GM21381 (cell line): ENCODE data around the gene SYNJ2.

Experiments used
- ATAC-seq: cut with Tn5 transposase; IDR thresholded peaks from one replicate; pipeline ENCODE4 v1.9.1; 2021; ENCODE audit warnings: mild to moderate bottlenecking, moderate library complexity; ENCODE audit not compliant: unreplicated experiment

Gene SYNJ2

GRCh38 chr6:158010591-158011477, 29.2 kb downstream of the SYNJ2 start:
- no peak for ATAC-seq

GRCh38 chr6:158011478-158011920, 29.8 kb downstream of the SYNJ2 start:
- ATAC-seq = no peak

GRCh38 chr6:158011980-158012566, 30.4 kb downstream of the SYNJ2 start:
- ATAC-seq = no peak

DNA sequence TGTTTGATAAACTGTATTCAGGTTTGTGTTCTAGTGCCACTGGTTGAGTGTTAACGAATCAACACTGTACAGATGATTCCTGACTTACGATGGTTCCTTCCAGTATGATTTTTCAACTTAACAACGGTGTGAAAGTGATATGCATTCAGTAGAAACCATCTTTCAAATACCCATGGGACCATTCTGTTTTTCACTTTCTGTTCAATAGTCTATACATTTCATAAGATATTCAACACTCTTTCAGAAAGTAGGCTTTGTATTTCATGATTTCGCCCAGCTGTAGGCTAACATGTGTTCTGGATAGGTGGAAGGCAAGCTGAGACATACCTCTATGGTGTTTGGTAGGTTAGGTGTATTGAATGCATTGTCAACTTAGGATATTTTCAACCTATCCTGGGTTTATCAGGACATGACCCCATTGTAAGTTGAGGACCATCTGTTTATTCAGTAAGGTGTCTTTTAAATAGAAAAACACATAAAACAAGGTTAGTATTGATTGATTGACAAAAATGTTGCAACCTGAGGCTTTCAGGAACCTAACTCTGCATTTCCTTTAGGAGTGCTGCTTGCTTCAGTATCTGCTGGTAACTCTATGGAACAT, 32.3 kb downstream of the SYNJ2 start:
- no peak for ATAC-seq

DNA sequence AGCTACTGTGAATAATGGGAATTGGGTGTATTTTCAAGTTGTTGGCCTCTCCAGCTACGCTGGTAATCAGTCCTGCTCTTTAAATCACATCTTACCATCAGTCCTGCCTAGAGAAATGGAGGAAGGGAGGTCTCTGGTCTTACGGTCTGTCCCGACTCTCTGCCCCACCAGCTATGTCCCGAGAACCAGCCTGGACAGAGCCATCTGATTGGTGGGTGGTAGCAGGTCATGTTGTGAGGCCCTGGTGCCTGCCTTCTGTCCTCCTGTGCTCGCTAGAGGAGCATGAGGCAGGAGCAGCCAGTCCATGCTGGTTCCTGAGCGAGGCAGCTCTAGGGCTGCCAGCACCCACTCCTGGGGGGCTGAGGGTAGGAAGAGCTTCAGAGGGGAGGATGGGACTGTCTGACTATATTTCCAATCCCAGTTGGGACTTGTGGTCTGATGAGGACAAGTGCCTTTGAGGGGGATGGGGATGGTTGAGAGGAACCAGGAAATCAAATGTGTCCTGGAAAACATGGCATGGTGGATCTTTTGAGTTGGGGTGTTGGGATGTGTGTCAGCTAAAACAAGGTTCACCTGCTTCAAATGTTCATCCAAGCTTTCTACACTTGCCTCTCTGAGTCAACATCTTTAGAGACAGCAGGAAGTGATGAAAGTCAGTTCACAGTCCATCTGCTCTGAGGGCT, 33.0 kb downstream of the SYNJ2 start:
- ATAC-seq = no peak

- ATAC-seq = no peak
These were observed 33.5 kb downstream of the SYNJ2 start for GRCh38 chr6:158015188-158015506.

DNA sequence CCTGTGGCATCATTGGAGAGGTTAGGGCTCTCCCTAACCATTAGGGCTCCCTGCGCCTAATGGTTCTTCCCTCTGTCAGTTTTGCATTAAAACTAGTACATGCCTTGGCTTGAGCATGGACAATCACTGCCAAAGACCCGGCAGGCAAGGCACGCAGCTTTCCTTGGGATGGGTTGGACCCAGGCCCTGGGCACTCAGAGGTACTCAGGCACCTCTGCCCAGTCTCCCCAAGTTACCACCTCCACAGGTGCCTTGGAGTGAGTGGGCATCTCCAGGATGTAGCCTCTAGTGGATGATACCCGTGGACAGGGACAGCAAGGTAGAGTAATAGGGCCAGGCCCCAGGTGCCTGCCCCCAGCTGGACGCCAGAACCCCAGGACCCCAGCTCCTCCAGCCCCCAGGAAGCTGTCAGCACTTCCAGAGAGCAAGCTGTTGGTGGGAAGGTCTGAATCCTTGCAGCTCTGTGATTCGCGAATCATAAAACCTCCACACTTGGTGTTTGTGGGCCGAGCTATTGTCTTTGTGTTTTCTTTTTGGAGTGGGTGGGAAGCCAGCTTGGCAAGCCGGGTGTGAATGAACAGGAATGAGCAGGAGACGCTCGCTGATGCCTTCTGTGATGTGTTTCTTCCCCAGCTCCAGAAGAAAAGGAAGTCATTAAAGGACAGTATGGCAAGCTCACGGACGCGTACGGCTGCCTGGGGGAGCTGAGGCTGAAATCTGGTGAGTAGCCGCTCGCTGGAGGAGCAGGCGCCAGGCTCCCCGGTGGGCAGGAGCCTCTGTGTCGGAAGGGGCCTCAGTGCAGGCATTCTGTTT, 35.1 kb downstream of the SYNJ2 start:
- no peak for ATAC-seq

- ATAC-seq = no peak
These were observed 36.0 kb downstream of the SYNJ2 start for GRCh38 chr6:158017621-158018040.

- no peak for ATAC-seq
These were observed 36.5 kb downstream of the SYNJ2 start for GRCh38 chr6:158018041-158018771.

GRCh38 chr6:158018851-158019361, 37.2 kb downstream of the SYNJ2 start:
- no peak for ATAC-seq

DNA sequence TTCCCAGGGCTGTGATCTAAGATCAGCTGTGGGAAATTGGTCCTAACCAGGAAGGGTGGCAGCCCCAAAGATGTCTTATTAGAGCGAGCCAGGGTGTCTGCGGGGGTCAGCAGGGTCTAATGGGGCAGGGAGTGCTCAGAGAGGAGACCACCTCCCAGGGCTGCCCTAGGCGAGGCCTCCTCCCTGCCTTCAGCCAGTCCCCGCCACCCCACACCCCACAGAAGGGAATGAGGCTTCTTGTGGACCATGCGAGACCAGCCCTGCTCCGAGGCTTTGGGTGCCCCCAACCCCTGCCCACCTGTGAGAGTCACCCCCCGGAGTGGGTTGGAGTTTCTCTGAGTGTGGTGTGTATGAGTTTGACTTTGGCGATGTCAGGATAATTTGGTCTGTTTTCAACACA, 37.8 kb downstream of the SYNJ2 start:
- no peak for ATAC-seq

GRCh38 chr6:158020272-158020711, 38.6 kb downstream of the SYNJ2 start:
- ATAC-seq = no peak

DNA sequence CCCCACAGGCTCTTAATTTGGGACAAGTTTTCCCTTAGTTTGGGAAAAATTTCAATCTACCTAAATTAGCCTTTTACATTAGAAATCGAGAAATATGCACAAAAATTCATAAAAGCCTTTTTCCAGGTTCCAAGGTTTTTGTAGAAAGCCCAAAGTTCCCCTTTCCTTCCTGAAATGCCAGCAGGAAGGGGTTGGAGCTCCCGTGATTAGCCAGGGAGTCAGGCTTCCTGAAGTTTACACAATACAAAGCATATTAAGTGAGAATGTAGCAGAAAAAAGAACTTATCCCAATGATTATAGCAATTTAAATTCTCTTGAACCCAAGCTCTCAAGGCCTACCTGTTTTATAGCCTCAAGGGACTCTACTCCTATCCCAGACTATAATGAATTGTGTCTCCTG, 39.1 kb downstream of the SYNJ2 start:
- no peak for ATAC-seq

GRCh38 chr6:158021376-158021775, 39.7 kb downstream of the SYNJ2 start:
- no peak for ATAC-seq

DNA sequence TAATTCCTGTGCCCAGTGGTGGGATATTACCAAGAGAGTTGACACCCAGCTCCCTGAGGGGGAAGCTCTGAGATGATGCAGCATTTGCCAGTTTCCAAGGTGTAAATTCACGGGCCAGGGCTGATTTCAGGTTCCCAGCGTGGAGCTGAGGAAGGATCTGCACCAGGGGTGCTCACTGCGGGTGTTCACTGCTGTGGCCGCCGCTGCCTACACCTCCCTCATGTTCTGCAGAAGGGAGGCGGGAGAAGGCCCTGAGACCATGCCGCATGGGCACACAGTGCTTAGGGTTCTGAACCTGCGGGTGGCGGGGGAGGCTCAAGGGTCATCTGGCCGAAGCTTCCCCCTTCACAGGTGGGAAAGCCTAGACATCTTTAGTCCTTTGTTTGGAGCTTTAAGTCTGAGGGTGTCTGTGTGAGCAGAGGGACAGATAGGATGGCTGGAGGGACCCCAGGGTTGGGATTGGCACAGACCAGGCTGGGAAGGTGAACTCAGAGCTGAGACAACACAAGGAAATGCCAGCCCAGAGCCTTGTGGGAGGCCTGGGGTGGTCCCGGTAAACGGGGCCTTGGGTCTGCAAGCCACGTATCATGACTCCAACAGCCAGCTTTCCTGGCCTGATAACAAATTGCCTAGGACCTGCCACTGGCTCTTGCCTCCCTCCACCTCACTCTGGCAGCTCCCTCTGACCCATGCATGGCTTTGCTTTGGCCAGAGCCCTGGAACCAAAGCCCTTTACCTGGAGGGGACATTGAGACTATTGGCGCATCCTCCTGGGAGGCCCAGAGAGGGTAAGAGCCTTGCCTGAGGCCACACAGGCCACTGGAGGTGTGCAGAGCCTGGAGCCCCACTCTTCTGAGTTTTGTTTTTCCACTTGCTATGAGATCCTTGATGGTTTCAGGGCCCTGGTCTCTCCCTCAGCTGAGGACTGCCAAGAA, 40.4 kb downstream of the SYNJ2 start:
- ATAC-seq = no peak

- ATAC-seq = no peak
These were observed 41.3 kb downstream of the SYNJ2 start for GRCh38 chr6:158022749-158023596.

DNA sequence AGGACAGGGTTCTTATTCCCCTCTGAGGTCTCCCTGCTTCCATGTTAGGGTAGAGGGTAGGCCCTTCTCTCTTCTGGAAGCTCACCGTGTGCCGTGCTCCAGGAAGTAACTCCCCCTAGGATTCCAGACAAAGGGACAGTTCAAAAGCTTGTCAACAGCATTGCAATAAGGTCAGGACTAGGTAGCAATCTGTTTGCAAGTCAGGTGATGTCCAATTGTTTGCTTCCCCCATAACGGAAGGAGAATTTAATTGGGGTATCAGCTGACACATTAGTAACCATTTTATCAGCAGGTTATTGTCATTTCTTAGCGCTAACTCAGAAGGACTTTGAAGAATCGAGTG, 41.9 kb downstream of the SYNJ2 start:
- no peak for ATAC-seq
